Measurements from ENCODE around the gene LIPK. TPM values are rescaled to one million over a fixed set of nuclear protein-coding genes. Genes with fewer than 3 reads are reported as not detected.

The LIPK gene
- total and polyA plus RNA-seq, 8 donors = not detected

DNA sequence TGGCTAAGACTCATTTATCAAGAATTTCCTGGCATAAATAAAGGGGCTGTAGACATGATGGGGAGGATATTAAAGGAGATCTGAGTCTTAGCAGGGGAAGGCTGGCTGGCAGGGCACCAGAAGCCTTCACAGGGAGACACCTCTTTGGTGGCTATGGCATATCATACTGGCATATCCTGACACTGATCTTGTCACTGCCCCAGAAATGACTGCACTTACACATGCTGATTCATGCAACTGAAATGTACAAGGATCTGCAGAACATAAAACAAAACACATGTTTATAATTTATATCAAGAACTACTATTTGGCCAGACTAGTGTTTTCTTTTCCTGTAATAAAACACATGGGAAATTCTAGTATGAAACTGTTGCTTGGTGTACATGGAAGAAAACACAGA lies 48.2 kb downstream of the LIPK start:
- H3K27ac ChIP-seq = no peak overlapping the region
- no peaks in the 10 kb centered on the region for H3K9me3 ChIP-seq
- no peaks in the 10 kb centered on the region for H3K4me1 ChIP-seq
- DNase-seq = no peak
- intact Hi-C loops (cut with DNase I) = no loop called here
- TF ChIP-seq, protein P1, sequence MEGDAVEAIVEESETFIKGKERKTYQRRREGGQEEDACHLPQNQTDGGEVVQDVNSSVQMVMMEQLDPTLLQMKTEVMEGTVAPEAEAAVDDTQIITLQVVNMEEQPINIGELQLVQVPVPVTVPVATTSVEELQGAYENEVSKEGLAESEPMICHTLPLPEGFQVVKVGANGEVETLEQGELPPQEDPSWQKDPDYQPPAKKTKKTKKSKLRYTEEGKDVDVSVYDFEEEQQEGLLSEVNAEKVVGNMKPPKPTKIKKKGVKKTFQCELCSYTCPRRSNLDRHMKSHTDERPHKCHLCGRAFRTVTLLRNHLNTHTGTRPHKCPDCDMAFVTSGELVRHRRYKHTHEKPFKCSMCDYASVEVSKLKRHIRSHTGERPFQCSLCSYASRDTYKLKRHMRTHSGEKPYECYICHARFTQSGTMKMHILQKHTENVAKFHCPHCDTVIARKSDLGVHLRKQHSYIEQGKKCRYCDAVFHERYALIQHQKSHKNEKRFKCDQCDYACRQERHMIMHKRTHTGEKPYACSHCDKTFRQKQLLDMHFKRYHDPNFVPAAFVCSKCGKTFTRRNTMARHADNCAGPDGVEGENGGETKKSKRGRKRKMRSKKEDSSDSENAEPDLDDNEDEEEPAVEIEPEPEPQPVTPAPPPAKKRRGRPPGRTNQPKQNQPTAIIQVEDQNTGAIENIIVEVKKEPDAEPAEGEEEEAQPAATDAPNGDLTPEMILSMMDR (IDR thresholded peaks at IDR 0.05) = no peak
- FAIRE-seq = no peak
- H3K36me3 ChIP-seq = no peaks in the 10 kb centered on the region
- no peak overlapping the region for H3K4me3 ChIP-seq
- no peak for ATAC-seq
- no peaks in the 10 kb centered on the region for H3K27me3 ChIP-seq

DNA sequence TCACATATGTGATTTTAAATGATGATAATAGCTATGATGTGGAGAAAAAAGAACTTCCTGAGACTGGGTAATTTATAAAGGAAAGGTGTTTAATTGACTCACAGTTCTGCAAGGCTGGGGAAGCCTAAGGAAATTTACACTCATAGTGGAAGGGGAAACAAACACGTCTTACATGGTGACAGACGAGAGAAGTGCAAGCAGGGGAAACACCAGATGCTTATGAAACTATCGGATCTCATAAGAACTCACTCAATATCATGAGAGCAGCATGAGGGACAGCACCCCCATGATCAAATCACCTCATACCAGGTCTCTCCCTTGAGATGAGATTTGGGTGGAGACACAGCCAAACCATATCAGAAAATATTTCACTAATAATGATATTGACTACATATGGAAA lies 49.7 kb downstream of the LIPK start:
- no peak for DNase-seq
- Histone ChIP-seq H3K27me3 (no peaks in the 10 kb centered on the region), H3K27ac (no peak overlapping the region), H3K36me3 (no peaks in the 10 kb centered on the region), H3K4me1 (no peaks in the 10 kb centered on the region), H3K4me3 (no peak overlapping the region), H3K9me3 (no peaks in the 10 kb centered on the region)
- TF ChIP-seq, protein P1 (IDR thresholded peaks at IDR 0.05) = no peak
- WGBS, 2 donors = 70 to 77% methylated on average over 3 of the region's 3 CpGs
- FAIRE-seq = no peak
- no peak for ATAC-seq
- intact Hi-C loops (cut with DNase I) = no loop called here

DNA sequence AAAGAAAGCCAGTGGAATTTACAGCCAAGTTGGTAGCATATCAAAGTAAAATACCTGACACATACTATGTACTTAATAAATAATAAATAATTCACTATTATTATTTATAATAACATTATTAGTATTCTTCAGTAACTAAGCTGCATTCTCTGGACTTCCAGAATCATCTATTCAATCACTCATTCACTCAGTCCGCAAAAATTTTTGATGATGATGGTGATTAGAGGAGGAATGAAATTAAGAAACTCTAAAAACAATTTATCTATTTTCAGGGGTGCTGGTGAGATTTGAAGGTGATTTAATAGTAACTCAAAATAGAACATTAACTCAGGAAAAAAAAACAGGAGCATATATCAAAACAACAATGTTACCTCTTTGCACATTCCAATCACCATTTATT lies 50.6 kb downstream of the LIPK start:
- intact Hi-C loops (cut with DNase I) = no loop called here
- no peak for FAIRE-seq

DNA sequence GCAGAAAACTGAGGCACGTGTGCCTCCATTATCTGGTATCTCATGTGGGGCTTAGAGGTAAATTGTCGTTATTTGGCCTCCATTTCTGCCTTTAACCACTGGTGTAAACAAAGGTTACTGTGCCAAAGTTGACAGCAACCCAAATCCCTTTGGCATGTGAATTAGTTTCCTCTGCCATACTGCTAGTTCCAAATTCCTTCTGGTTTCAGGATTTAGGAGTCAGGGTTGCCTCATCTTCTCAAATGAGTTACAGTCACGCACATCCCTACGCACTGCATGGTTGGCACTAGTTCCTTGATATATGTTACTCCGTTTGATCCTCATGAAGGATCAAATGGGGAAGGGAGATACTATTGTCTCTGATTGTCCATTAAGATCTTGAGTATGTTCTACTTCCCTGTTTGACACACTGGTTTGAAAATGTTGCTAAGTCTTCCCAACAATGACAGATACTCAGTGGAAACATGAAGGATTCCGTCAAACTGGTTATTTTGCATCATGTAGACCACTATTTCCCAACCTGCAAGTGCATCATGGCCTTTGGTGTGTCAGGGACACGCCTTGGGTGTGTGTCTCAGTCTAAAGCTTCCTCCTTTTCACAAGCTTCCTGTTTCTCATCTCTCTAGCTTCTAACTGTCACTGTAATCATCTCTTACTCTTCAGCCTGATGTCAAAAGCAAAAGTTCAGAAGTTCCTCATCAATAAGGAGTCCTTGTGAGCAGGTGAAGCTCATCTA lies 53.5 kb downstream of the LIPK start, which contains the start of gene LIPN:
LIPN (plus strand) TSS at position 655 of the 736 bp plus-strand sequence. CDS start 1,386 bp downstream, outside the sequence.
- Histone ChIP-seq H3K4me1 (no peaks in the 10 kb centered on the region), H3K36me3 (no peaks in the 10 kb centered on the region), H3K27me3 (no peaks in the 10 kb centered on the region), H3K9me3 (no peaks in the 10 kb centered on the region), H3K4me3 (no peak within 1 kb of the TSS), H3K27ac (no peak within 1 kb of the TSS)
- intact Hi-C loops (cut with DNase I) = no loop called here
- 75 to 89% methylated on average over 7 of the region's 7 CpGs for WGBS, 2 donors
- FAIRE-seq = no peak
- no peak for DNase-seq
- TF ChIP-seq, protein P1 (IDR thresholded peaks at IDR 0.05) = no peak
- ATAC-seq = peak in 2 of 4 donors; percentile 35 to 36

More for the DNA sequence above, 50.6 kb downstream of the LIPK start:
- no peak overlapping the region for H3K4me3 ChIP-seq
- TF ChIP-seq, protein P1 (IDR thresholded peaks at IDR 0.05) = no peak
- DNase-seq (no peak), ATAC-seq (no peak)
- no peaks in the 10 kb centered on the region for H3K4me1 ChIP-seq
- 0% methylated on average over 1 of the region's 1 CpG for WGBS, 2 donors
- H3K27ac ChIP-seq = no peak overlapping the region
- H3K36me3 ChIP-seq = no peaks in the 10 kb centered on the region
- no peaks in the 10 kb centered on the region for H3K9me3 ChIP-seq
- H3K27me3 ChIP-seq = no peaks in the 10 kb centered on the region

DNA sequence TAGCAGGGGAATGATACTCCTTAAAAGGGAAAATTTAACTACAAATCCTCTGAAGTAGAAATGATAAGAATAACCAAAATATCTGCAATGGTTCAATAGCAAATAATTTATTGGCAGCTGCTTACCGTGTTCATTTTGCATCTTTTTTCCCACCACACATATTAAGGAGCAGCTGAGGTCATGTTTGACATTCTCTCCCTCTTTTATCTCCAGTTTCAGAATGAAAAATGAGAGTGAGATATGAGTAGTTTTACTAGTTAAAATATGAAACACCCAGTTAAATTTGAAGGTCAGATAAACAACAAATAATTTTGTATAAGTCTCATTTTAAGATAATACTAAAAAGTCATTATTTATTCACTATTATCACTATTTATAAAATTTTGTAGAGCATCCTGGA lies 56.9 kb downstream of the LIPK start:
- intact Hi-C loops (cut with DNase I) = no loop called here
- Histone ChIP-seq H3K36me3 (no peaks in the 10 kb centered on the region), H3K9me3 (no peaks in the 10 kb centered on the region), H3K4me1 (no peaks in the 10 kb centered on the region), H3K4me3 (no peak overlapping the region), H3K27me3 (no peaks in the 10 kb centered on the region), H3K27ac (no peak overlapping the region)
- 17 to 32% methylated on average over 1 of the region's 1 CpG for WGBS, 2 donors
- FAIRE-seq (no peak), DNase-seq (no peak), ATAC-seq (no peak)
- TF ChIP-seq, protein P1 (IDR thresholded peaks at IDR 0.05) = no peak

All from pancreas (tissue), 10 donors.